H4 (cell line): Measurements from ENCODE around the gene CTAGE4. TPM values are rescaled to one million over a fixed set of nuclear protein-coding genes. Genes with fewer than 3 reads are reported as not detected.
"Not testable (repeated sequence)": the region's sequence is repeated elsewhere in the genome, so short reads cannot be mapped to it uniquely, and the experiment has no call there.

Source experiments
- DNase-seq: peaks from one replicate; pipeline ENCODE4 v3.0.0-alpha.2; 2015; ENCODE audit warnings: low spot score
- total RNA-seq: library from RNA; depleted of rRNA; stranded (reverse); fragments of >200 nt; shearing (Covaris generic); gene quantifications from 2 replicates; pipeline ENCODE4 v1.2.3, GENCODE V29; 2014; rRNA removed

The CTAGE4 gene
- total RNA-seq, 1 experiment from 2014 or later, result 0.15 TPM

DNA sequence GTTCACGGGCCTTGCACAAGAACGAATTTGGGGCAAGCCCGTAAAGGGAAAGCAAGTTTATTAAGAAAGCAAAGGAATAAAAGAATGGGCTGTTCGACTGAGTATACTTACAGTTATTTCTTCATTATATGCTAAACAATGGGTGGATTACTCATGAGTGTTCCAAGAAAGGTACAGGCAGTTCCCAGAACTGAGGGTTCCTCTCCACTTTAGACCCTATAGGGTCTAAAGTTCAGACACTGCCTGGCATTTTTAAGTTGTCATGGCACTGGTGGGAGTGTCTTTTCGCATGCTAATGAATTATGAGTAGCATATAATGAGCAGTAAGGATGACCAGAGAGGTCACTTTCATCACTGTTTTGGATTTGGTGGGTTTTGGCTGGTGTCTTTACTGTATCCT is 22.0 kb downstream of the CTAGE4 start:
- DNase-seq, result not testable (repeated sequence)

DNA sequence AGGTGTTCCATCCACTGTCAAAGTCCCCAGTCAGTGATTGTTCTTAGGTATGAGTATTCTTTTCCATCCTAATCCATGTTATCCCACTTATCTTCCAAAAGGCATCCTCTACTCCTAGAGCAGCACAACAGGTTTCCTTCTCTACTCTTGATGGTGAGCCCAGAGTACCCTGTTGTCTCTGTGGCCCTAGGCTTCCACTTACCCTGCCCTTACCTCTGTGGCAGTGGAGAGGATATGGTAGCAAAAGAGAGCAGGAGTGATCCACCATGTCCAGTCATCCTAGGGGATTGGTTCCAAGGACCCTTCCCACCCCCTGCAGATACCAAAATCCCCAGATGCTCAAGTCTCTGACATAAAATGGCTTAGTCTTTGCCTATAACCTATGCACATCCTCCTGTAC is 33.9 kb downstream of the CTAGE4 start:
- not testable (repeated sequence) for DNase-seq

DNA sequence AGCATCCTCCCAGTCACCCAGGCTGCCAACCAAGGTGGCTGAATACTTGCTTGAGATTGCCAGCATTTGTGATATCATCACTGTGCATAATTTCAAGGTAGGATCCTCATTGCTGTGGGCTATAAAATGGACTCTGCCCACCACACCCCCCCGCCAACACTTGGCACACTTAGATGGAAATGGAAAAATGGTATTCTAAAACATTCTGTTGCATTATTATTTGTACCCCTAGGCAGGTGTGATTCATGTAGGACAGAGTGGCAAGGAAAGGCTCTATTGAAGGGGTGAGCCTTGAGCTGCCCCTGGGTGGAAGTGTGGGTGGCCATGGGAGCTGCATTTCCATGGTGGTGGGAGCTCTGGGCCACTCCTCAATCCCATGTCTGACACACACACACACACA is 35.3 kb downstream of the CTAGE4 start:
- DNase-seq, result not testable (repeated sequence)

DNA sequence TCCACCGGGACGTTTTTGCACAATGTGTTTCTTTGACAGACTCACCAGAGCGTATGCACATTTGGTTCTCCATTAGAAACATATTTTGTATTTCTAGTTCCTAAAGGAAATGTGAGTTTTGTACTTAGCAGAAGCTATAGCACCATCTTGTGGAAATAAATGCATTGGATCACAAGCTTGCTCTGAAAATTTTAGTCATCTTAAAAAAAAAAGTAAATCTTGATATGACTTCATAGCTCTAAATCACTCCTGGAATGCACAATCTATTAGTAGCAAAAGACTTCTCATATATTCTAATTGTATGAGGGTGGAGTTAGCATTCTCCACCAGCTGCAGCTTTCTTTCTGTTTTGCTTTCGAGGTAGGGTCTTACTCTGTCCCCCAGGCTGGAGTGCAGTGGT is 35.9 kb downstream of the CTAGE4 start:
- not testable (repeated sequence) for DNase-seq

DNA sequence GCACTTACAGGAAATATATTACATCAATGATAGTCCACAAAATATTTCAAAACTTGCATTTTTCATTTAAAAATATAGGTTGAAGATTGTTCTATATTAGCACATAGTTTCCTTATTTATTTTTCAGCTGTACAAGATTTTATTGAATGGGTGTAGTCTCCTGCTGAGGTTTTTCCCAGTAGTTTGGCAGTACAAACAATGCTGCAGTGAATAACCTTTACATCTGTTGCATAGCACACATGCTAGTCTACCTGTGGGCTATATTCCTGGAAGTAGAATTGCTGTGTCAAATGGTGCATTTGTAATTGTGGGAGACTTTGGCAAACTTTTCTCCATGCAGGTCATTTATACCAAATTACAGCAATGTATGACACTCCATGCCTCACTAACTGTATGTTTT is 37.3 kb downstream of the CTAGE4 start:
- DNase-seq, result not testable (repeated sequence)

DNA sequence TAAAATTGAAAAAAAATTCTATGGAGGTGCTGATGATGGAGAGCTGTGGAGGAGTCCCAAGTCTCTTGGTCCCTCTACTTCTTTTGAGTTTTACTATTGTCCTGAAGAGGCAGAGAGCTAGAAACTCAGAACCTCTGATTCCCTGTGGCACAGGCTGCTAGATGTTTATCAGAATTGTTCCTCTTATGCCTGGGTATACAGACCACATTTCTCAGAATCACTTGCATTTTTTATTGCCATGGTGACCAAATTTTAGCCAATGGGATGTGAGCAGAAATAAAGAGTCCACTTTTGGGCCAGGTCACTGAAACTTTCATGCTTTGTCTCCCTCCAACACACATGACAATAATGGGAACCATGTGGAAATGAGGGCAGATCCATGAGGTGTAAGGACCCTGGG is 40.4 kb downstream of the CTAGE4 start:
- DNase-seq, result not testable (repeated sequence)

DNA sequence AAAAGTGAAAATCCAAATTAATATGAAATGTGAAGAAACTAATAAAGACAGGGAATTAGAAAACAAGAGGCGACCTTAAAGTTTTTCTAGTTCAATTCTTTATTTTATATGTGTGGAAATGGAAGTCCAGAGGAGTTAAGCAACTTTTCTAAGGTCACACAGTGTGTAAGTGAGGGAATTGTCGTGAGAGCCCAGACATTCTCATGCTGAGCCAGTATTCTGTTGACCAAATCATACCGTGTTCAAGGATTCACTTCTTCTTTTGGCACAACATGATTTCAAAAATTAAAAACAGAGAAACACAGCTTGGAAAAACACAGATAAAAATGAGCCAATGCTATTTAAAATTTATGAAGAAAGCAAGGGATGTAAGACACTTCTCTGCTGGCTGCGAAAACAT is 43.6 kb downstream of the CTAGE4 start:
- not testable (repeated sequence) for DNase-seq

DNA sequence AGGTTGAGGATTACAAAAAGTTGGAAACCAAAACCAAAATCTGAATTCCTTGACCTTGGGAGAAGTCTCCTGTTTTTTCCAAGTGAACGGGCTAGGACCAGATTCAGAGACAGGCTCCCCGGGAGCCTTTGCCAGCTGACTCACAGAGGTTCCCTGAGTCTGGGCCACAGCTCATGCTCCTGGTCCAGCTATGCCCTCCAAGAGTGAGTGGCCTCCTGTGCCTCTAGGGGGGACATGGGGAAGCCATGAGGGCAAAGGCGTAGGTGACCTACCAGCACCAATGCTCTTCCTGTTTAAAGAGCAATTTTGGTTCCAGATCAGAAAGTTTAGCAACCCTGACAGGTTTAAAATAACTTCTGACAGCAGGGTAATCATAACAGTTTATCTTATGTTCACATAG is 45.5 kb downstream of the CTAGE4 start:
- not testable (repeated sequence) for DNase-seq

DNA sequence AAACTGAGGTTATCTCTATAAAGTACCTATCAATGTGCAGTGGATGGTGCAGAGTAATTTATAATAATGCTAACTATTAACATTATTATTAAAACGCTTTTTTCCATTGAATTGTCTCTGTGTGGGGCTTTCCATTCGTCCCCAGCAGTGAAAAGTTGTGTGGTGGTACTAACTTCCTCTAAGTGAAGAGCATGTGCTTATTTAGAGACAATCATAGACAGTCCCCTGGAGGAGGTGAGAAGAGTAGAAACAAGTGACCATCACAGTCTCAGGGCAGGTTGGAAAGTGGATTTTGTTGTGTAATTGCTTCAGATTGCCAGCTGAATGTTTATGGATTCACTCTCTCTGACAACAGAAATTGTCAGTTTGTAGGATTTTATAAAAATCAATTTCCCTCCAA is 47.8 kb downstream of the CTAGE4 start:
- DNase-seq, result not testable (repeated sequence)

DNA sequence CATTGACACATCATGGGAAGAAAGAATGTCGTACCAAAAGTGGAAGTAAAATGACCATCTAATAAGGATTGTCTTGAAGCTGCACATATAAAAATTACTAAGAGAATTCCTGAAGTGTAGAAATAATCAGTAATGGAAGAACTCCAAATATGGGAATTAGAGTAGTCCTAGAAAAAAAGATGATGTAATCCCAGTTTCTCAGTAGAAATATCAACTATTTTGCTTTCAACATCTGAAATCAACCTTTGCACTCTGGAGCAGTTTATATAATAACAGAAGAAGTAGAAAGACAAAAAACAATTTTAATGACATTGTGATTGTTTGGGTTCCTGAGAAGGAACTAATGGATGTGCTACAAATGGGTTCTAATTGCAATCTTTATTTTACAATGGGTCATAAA is 49.8 kb downstream of the CTAGE4 start:
- DNase-seq, result not testable (repeated sequence)

Other genes starting within 250 kb of the CTAGE4 start
- gene OR2F2, start 248.2 kb upstream of the CTAGE4 start, total RNA-seq, result not detected in 2 replicates
- not detected in 2 replicates for gene OR2F1, start 228.6 kb upstream of the CTAGE4 start, total RNA-seq
- not detected in 2 replicates for gene OR6B1, start 183.1 kb upstream of the CTAGE4 start, total RNA-seq
- not detected in 2 replicates for gene OR2A5, start 134.5 kb upstream of the CTAGE4 start, total RNA-seq
- not detected in 2 replicates for gene OR2A25, start 113.7 kb upstream of the CTAGE4 start, total RNA-seq
- not detected in 2 replicates for gene OR2A12, start 97.2 kb upstream of the CTAGE4 start, total RNA-seq
- not detected in 2 replicates for gene OR2A2, start 73.9 kb upstream of the CTAGE4 start, total RNA-seq
- not detected in 2 replicates for gene OR2A14, start 60.3 kb upstream of the CTAGE4 start, total RNA-seq
- 0.43 and 0.93 TPM in 2 replicates for gene ARHGEF35, start 12.4 kb downstream of the CTAGE4 start, total RNA-seq
- not detected in 2 replicates for gene OR2A42, start 56.1 kb downstream of the CTAGE4 start, total RNA-seq
- not detected in 2 replicates for gene OR2A7, start 81.3 kb downstream of the CTAGE4 start, total RNA-seq
- gene CTAGE8, start 85.8 kb downstream of the CTAGE4 start, total RNA-seq, result 0.16 and 0.17 TPM in 2 replicates
- gene OR2A1, start 129.0 kb downstream of the CTAGE4 start, total RNA-seq, result not detected in 2 replicates
- 2.2 and 2.3 TPM in 2 replicates for gene ARHGEF5, start 171.9 kb downstream of the CTAGE4 start, total RNA-seq
- gene NOBOX, start 220.2 kb downstream of the CTAGE4 start, total RNA-seq, result not detected in 2 replicates